ENCODE measurements around the gene FADD.
A peak's percentile ranks its signal among the peaks of the same experiment; 100 is the strongest.

The FADD gene

GRCh38 chr11:70202920-70203750, at the start of gene FADD:
Gene FADD (plus strand): TSS chr11:70203296. CDS start chr11:70203460, 164 bp downstream.
- TF ChIP-seq CTCF (IDR thresholded peaks at IDR 0.05; ENCODE audit: low read depth, low read length, missing control alignments), result no peak
- Histone ChIP-seq H3K27me3 (replicated peaks) (no peaks in the 10 kb centered on the region), H3K4me3 (ENCODE audit: low read depth, low read length) (peak within 1 kb of the TSS; percentile 96), H3K27ac (peak within 1 kb of the TSS; percentile 94), H3K36me3 (replicated peaks) (peaks cover 24% of the 10 kb centered on the region)
- in situ Hi-C loops (cut with HindIII; ENCODE audit: low pct_ligation_motif_present, low sequenced_read_pairs), result no loop called here
- DNase-seq, result peak; percentile 92

- H3K27me3 ChIP-seq (replicated peaks), result no peaks in the 10 kb centered on the region
- TF ChIP-seq CTCF (IDR thresholded peaks at IDR 0.05; ENCODE audit: low read depth, low read length, missing control alignments), result no peak
- H3K4me3 ChIP-seq (ENCODE audit: low read depth, low read length), result no peak overlapping the region
- DNase-seq, result no peak
- in situ Hi-C loops (cut with HindIII; ENCODE audit: low pct_ligation_motif_present, low sequenced_read_pairs), result no loop called here
- no peaks in the 10 kb centered on the region for H3K36me3 ChIP-seq (replicated peaks)
- no peak overlapping the region for H3K27ac ChIP-seq
Measured at GRCh38 chr11:70155386-70155785, 47.7 kb upstream of the FADD start.

GRCh38 chr11:70156291-70157037, 46.6 kb upstream of the FADD start:
- Histone ChIP-seq H3K36me3 (replicated peaks) (no peaks in the 10 kb centered on the region), H3K27me3 (replicated peaks) (no peaks in the 10 kb centered on the region), H3K27ac (no peak overlapping the region), H3K4me3 (ENCODE audit: low read depth, low read length) (no peak overlapping the region)
- TF ChIP-seq CTCF (IDR thresholded peaks at IDR 0.05; ENCODE audit: low read depth, low read length, missing control alignments), result no peak
- in situ Hi-C loops (cut with HindIII; ENCODE audit: low pct_ligation_motif_present, low sequenced_read_pairs), result no loop called here
- no peak for DNase-seq

- Histone ChIP-seq H3K4me3 (ENCODE audit: low read depth, low read length) (no peak overlapping the region), H3K27ac (no peak overlapping the region), H3K27me3 (replicated peaks) (no peaks in the 10 kb centered on the region), H3K36me3 (replicated peaks) (no peaks in the 10 kb centered on the region)
- DNase-seq, result peak; percentile 6
- in situ Hi-C loops (cut with HindIII; ENCODE audit: low pct_ligation_motif_present, low sequenced_read_pairs), result no loop called here
- peak; percentile 70 for TF ChIP-seq CTCF (IDR thresholded peaks at IDR 0.05; ENCODE audit: low read depth, low read length, missing control alignments)
Measured at GRCh38 chr11:70158201-70158600, 44.9 kb upstream of the FADD start.

- no peaks in the 10 kb centered on the region for H3K36me3 ChIP-seq (replicated peaks)
- in situ Hi-C loops (cut with HindIII; ENCODE audit: low pct_ligation_motif_present, low sequenced_read_pairs), result no loop called here
- no peak overlapping the region for H3K4me3 ChIP-seq (ENCODE audit: low read depth, low read length)
- no peaks in the 10 kb centered on the region for H3K27me3 ChIP-seq (replicated peaks)
- no peak overlapping the region for H3K27ac ChIP-seq
- TF ChIP-seq CTCF (IDR thresholded peaks at IDR 0.05; ENCODE audit: low read depth, low read length, missing control alignments), result no peak
- DNase-seq, result no peak
Measured at GRCh38 chr11:70158757-70159389, 44.2 kb upstream of the FADD start.

Data from brain microvascular endothelial cell (primary cell).